B cell (primary cell): ENCODE measurements around the gene FUT7. TPM values are rescaled to one million over a fixed set of nuclear protein-coding genes. Genes with fewer than 3 reads are reported as not detected.

ENCODE experiments used
- ATAC-seq: fragments of 200-7000 bp; cut with Tn5 transposase; one replicate; pipeline ENCODE4 v1.10.0; 2021; ENCODE audit warnings: low read depth, mild to moderate bottlenecking, moderate number of reproducible peaks, moderate library complexity
- CTCF ChIA-PET: fragments of 350-600 bp; sonication (Branson Sonifier 250); formaldehyde crosslinking; loops from one replicate; lab custom pipeline; 2021; ENCODE audit warnings: antibody characterized with exemption, inconsistent platforms; lab: Charles Lee
- POLR2A ChIA-PET: fragments of 350-600 bp; sonication (Branson Sonifier 250); formaldehyde crosslinking; loops from one replicate; lab custom pipeline; 2021; ENCODE audit warnings: antibody characterized with exemption; lab: Charles Lee
- DNase-seq: peaks from one replicate; pipeline ENCODE4 v3.0.0; 2013
- H2AFZ ChIP-seq: 2 replicates; pipeline ENCODE4 v1.6.1; 2012; ENCODE audit warnings: mild to moderate bottlenecking, low read depth, low read length; ENCODE audit not compliant: insufficient read depth, poor library complexity, severe bottlenecking
- H3K27ac ChIP-seq, 2 donors: 1 replicate in 1 of 2; 2 replicates in 1 of 2; pipeline ENCODE4 v1.5.1; 2012 to 2013; ENCODE audit warnings: low read length in 2 of 2, mild to moderate bottlenecking in 2 of 2, moderate library complexity in 1 of 2
- H3K27me3 ChIP-seq, 4 experiments: fragments of 200-600 bp in 1 of 4; sonication (generic) in 1 of 4; replicated peaks in 1 of 4; 1 replicate in 2 of 4; 2 replicates in 2 of 4; pipeline versions ENCODE4 v1.6.1 to v1.7.0; 2013 to 2016; ENCODE audit warnings: low read length in 3 of 4, mild to moderate bottlenecking in 2 of 4, mixed read lengths in 1 of 4, moderate library complexity in 1 of 4; ENCODE audit not compliant: insufficient read depth in 4 of 4, control insufficient read depth in 3 of 4; ENCODE audit errors: control extremely low read depth in 1 of 4
- H3K36me3 ChIP-seq, 2 experiments: replicated peaks in 1 of 2; 1 replicate in 1 of 2; 2 replicates in 1 of 2; pipeline versions ENCODE4 v1.6.1 to v1.7.1; 2013; ENCODE audit warnings: low read length in 1 of 2; ENCODE audit not compliant: insufficient read depth in 2 of 2, control insufficient read depth in 1 of 2; ENCODE audit errors: control extremely low read depth in 1 of 2, extremely low read depth in 1 of 2
- H3K4me1 ChIP-seq, 2 donors: fragments of 200-600 bp in 1 of 2; sonication (generic) in 1 of 2; 1 replicate in 1 of 2; 2 replicates in 1 of 2; pipeline versions ENCODE4 v1.5.1 to v1.6.1; 2013 to 2017; ENCODE audit warnings: low read length in 2 of 2; ENCODE audit not compliant: control insufficient read depth in 2 of 2, insufficient read depth in 2 of 2
- H3K4me2 ChIP-seq: replicated peaks from 2 replicates; pipeline ENCODE3; 2012; ENCODE audit warnings: mild to moderate bottlenecking, low read depth, low read length; ENCODE audit not compliant: poor library complexity, severe bottlenecking
- H3K4me3 ChIP-seq, 5 experiments: fragments of 200-600 bp in 1 of 5; sonication (generic) in 1 of 5; 1 replicate in 3 of 5; 2 replicates in 2 of 5; pipeline versions ENCODE4 v1.5.1 to v1.7.0; 2011 to 2016; ENCODE audit warnings: low read length in 4 of 5, mild to moderate bottlenecking in 4 of 5, low read depth in 2 of 5, control low read depth in 1 of 5, moderate library complexity in 1 of 5; ENCODE audit not compliant: insufficient read depth in 1 of 5; ENCODE audit errors: control extremely low read depth in 1 of 5, extremely low read depth in 1 of 5
- H3K79me2 ChIP-seq: fragments of 200-600 bp; sonication (generic); one replicate; pipeline ENCODE4 v1.6.0; 2016; ENCODE audit warnings: low read length; ENCODE audit not compliant: control insufficient read depth, insufficient read depth
- H3K9ac ChIP-seq: fragments of 200-600 bp; sonication (generic); 2 replicates; pipeline ENCODE4 v1.6.1; 2017; ENCODE audit warnings: mild to moderate bottlenecking, low read length, moderate library complexity
- H3K9me3 ChIP-seq, 3 donors: one replicate each; pipeline versions ENCODE4 v1.6.1 to v1.7.1; 2013; ENCODE audit warnings: low read length in 2 of 3; ENCODE audit not compliant: control insufficient read depth in 2 of 3, insufficient read depth in 1 of 3; ENCODE audit errors: control extremely low read depth in 1 of 3
- H4K20me1 ChIP-seq: 2 replicates; pipeline ENCODE4 v1.6.0; 2012; ENCODE audit warnings: mild to moderate bottlenecking, low read length; ENCODE audit not compliant: insufficient read depth, control insufficient read depth, poor library complexity, severe bottlenecking
- H3K27ac Mint-ChIP-seq: one replicate; pipeline ENCODE4 v1.8.0; 2021; ENCODE audit warnings: mixed read lengths
- H3K27me3 Mint-ChIP-seq: one replicate; pipeline ENCODE4 v1.8.0; 2021; ENCODE audit warnings: mixed read lengths
- H3K4me1 Mint-ChIP-seq: one replicate; pipeline ENCODE4 v1.8.0; 2021; ENCODE audit warnings: mixed read lengths
- H3K4me3 Mint-ChIP-seq: one replicate; pipeline ENCODE4 v1.8.0; 2021; ENCODE audit warnings: mixed read lengths
- H3K9me3 Mint-ChIP-seq: one replicate; pipeline ENCODE4 v1.8.0; 2022; ENCODE audit warnings: mixed read lengths; ENCODE audit not compliant: insufficient read depth
- EZH2 ChIP-seq: IDR thresholded peaks from 2 replicates; pipeline ENCODE4 v1.6.1; 2012; ENCODE audit warnings: borderline replicate concordance, low read depth, mild to moderate bottlenecking, moderate library complexity, low read length; ENCODE audit not compliant: insufficient read depth, poor library complexity, severe bottlenecking
- WGBS: methylation state at CpG from one replicate; pipeline ENCODE4 v1.1.5; 2013; ENCODE audit warnings: missing lambda C conversion rate; ENCODE audit not compliant: insufficient coverage; 5-methylcytosine and 5-hydroxymethylcytosine counted together
- intact Hi-C: fragments of 100-400 bp; cut with micrococcal nuclease; formaldehyde crosslinking; loops from one replicate; pipeline ENCODE4 v1.10.0; 2022
- polyA plus RNA-seq: library from polyadenylated mRNA; depleted of rRNA; stranded (reverse); fragments of >200 nt; gene quantifications from 2 replicates; pipeline ENCODE4 v1.2.3, GENCODE V29; 2012
- total RNA-seq, 2 donors: library from RNA; stranded (reverse); fragments of 120-200 nt in 1 of 2; gene quantifications; 1 replicate in 1 of 2; 2 replicates in 1 of 2; pipeline versions ENCODE4 v1.2.3 to v1.2.4, GENCODE V29; 2013 to 2022
- TF ChIP-seq, protein P1 (sequence below): fragments of 200-600 bp; IDR thresholded peaks from one replicate; pipeline ENCODE4 v1.8.0; 2022; ENCODE audit warnings: antibody characterized with exemption, mild to moderate bottlenecking

FUT7 gene
- total and polyA plus RNA-seq, 2 donors (not counting 1 experiment from before 2014, with no cell fraction given), result 7.3 to 8.2 TPM

- H3K27me3 ChIP-seq, result no peaks in the 10 kb centered on the region
- no peak overlapping the region for H3K4me2 ChIP-seq
- ATAC-seq (no peak), DNase-seq (no peak)
- peaks cover 1 to 5% of the 10 kb centered on the region in 2 experiments for H3K36me3 ChIP-seq
- H3K9me3 ChIP-seq, result no peaks in the 10 kb centered on the region
- TF ChIP-seq, protein P1, sequence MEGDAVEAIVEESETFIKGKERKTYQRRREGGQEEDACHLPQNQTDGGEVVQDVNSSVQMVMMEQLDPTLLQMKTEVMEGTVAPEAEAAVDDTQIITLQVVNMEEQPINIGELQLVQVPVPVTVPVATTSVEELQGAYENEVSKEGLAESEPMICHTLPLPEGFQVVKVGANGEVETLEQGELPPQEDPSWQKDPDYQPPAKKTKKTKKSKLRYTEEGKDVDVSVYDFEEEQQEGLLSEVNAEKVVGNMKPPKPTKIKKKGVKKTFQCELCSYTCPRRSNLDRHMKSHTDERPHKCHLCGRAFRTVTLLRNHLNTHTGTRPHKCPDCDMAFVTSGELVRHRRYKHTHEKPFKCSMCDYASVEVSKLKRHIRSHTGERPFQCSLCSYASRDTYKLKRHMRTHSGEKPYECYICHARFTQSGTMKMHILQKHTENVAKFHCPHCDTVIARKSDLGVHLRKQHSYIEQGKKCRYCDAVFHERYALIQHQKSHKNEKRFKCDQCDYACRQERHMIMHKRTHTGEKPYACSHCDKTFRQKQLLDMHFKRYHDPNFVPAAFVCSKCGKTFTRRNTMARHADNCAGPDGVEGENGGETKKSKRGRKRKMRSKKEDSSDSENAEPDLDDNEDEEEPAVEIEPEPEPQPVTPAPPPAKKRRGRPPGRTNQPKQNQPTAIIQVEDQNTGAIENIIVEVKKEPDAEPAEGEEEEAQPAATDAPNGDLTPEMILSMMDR, result no peak
- no peak for TF ChIP-seq EZH2
- no peaks in the 10 kb centered on the region for H3K4me1 ChIP-seq
- no peaks in the 10 kb centered on the region for H4K20me1 ChIP-seq
- H3K9me3 Mint-ChIP-seq, result no peaks in the 10 kb centered on the region
- H2AFZ ChIP-seq, result no peak overlapping the region
- no peak overlapping the region for H3K4me3 Mint-ChIP-seq
- H3K27me3 Mint-ChIP-seq, result no peaks in the 10 kb centered on the region
- H3K79me2 ChIP-seq, result no peaks in the 10 kb centered on the region
- no peak overlapping the region for H3K27ac Mint-ChIP-seq
- no peak overlapping the region for H3K27ac ChIP-seq
- POLR2A ChIA-PET, result no interaction called here
- H3K9ac ChIP-seq, result no peak overlapping the region
- CTCF ChIA-PET, result interaction anchor here (1.2 kb wide), 1 partner anchor 21 kb away, joined by 3 read pairs; no protein-coding TSS in a partner anchor
- no peaks in the 10 kb centered on the region for H3K4me1 Mint-ChIP-seq
- H3K4me3 ChIP-seq, result no peak overlapping the region
- 92% methylated on average over 23 of the region's 23 CpGs for WGBS
- intact Hi-C loops, result no loop called here
These were observed 17.7 kb downstream of the FUT7 start for GRCh38 chr9:137014166-137014565.

DNA sequence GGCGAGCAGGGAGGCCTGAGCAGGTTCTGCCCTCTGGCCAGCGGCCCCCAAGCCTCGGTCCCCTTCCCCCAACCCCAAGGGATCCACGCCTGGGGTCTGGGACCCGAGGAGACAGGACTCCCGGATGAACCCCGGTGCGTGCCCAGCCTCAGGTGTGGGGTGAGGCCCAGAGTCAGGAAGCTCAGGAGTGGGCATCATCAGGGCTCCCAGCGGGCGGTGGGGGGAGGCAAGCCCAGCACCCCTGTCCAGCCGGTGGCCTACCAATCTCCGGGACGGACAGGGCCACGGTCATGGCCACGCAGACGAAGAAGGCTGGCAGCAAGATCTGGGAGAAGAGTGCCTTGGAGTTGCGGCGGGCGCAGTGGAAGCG, 18.3 kb downstream of the FUT7 start:
- no peak overlapping the region for H3K4me3 Mint-ChIP-seq
- Histone ChIP-seq H3K4me1 (no peaks in the 10 kb centered on the region), H3K9me3 (no peaks in the 10 kb centered on the region), H3K27ac (no peak overlapping the region), H3K4me2 (no peak overlapping the region), H3K36me3 (peaks cover 1 to 5% of the 10 kb centered on the region in 2 experiments), H4K20me1 (no peaks in the 10 kb centered on the region), H2AFZ (no peak overlapping the region), H3K4me3 (no peak overlapping the region), H3K9ac (no peak overlapping the region), H3K27me3 (no peaks in the 10 kb centered on the region), H3K79me2 (no peaks in the 10 kb centered on the region)
- no peak for DNase-seq
- H3K27ac Mint-ChIP-seq, result no peak overlapping the region
- ATAC-seq, result no peak
- intact Hi-C loops, result no loop called here
- no peaks in the 10 kb centered on the region for H3K27me3 Mint-ChIP-seq
- ChIA-PET POLR2A (no interaction called here), CTCF (no interaction called here)
- no peak for TF ChIP-seq EZH2
- TF ChIP-seq, protein P1, result no peak
- H3K4me1 Mint-ChIP-seq, result no peaks in the 10 kb centered on the region
- H3K9me3 Mint-ChIP-seq, result no peaks in the 10 kb centered on the region
- WGBS, result 97% methylated on average over 20 of the region's 20 CpGs
